Activated CD4-positive, alpha-beta T cell treated with anti-CD3 and anti-CD28 coated beads, Interleukin-2, amount 50 U/mL, for 16 hours (primary cell): Measurements from ENCODE around the gene CENPN.
A peak's percentile ranks its signal among the peaks of the same experiment; 100 is the strongest.

Experiments
- DNase-seq: peaks from one replicate; pipeline ENCODE4 v3.0.0-alpha.2; 2020

Gene CENPN

GRCh38 chr16:81006813-81007695, at the start of gene CENPN, which contains the start of gene CMC2:
CENPN (plus strand) TSS chr16:81007214; CDS start chr16:81011940, 4,726 bp downstream.
CMC2 (minus strand) TSS chr16:81006885; CDS start chr16:80997394, 9,491 bp downstream.
- peak; percentile 98 for DNase-seq

- no peak for DNase-seq
Measured at GRCh38 chr16:80958284-80958683, 48.7 kb upstream of the CENPN start.

- DNase-seq = no peak
Measured at GRCh38 chr16:80962879-80963278, 44.1 kb upstream of the CENPN start.

GRCh38 chr16:80964351-80964750, 42.7 kb upstream of the CENPN start:
- DNase-seq = no peak

- DNase-seq = no peak
Measured at GRCh38 chr16:80966617-80967016, 40.4 kb upstream of the CENPN start.

GRCh38 chr16:80968386-80969113, 38.5 kb upstream of the CENPN start:
- DNase-seq = no peak

GRCh38 chr16:80969114-80969484, 37.9 kb upstream of the CENPN start:
- no peak for DNase-seq

GRCh38 chr16:80971819-80972218, 35.2 kb upstream of the CENPN start:
- no peak for DNase-seq

- DNase-seq = no peak
Measured at GRCh38 chr16:80972611-80973010, 34.4 kb upstream of the CENPN start.

GRCh38 chr16:80973991-80974390, 33.0 kb upstream of the CENPN start:
- no peak for DNase-seq

GRCh38 chr16:80974649-80975376, 32.2 kb upstream of the CENPN start:
- DNase-seq = peak; percentile 22

GRCh38 chr16:80976946-80977345, 30.1 kb upstream of the CENPN start:
- DNase-seq = no peak

GRCh38 chr16:80981103-80981502, 25.9 kb upstream of the CENPN start:
- no peak for DNase-seq

GRCh38 chr16:80982646-80983045, 24.4 kb upstream of the CENPN start:
- DNase-seq = no peak

GRCh38 chr16:80984124-80984892, 22.7 kb upstream of the CENPN start:
- DNase-seq = no peak

- DNase-seq = no peak
Measured at GRCh38 chr16:80985611-80986010, 21.4 kb upstream of the CENPN start.

GRCh38 chr16:80986557-80986956, 20.5 kb upstream of the CENPN start:
- DNase-seq = no peak

- DNase-seq = no peak
Measured at GRCh38 chr16:80988756-80989155, 18.3 kb upstream of the CENPN start.

- DNase-seq = no peak
Measured at GRCh38 chr16:80989801-80990200, 17.2 kb upstream of the CENPN start.

- no peak for DNase-seq
Measured at GRCh38 chr16:80990577-80990976, 16.4 kb upstream of the CENPN start.

- no peak for DNase-seq
Measured at GRCh38 chr16:80990978-80991377, 16.0 kb upstream of the CENPN start.

- no peak for DNase-seq
Measured at GRCh38 chr16:80991792-80992430, 15.1 kb upstream of the CENPN start.
